CD4-positive, alpha-beta memory T cell (primary cell): Measurements from ENCODE around the gene LRIG1. TPM values are rescaled to one million over a fixed set of nuclear protein-coding genes. Genes with fewer than 3 reads are reported as not detected.

Experiments
- CTCF ChIA-PET: fragments of 350-600 bp; sonication (Branson Sonifier 250); formaldehyde crosslinking; loops from one replicate; lab custom pipeline; 2021; ENCODE audit warnings: inconsistent platforms; ENCODE audit not compliant: partially characterized antibody; lab: Charles Lee
- POLR2A ChIA-PET: fragments of 350-600 bp; sonication (Branson Sonifier 250); formaldehyde crosslinking; loops from one replicate; lab custom pipeline; 2021; ENCODE audit not compliant: partially characterized antibody; lab: Charles Lee
- DNase-seq, 5 donors: peaks; one replicate each; pipeline versions ENCODE4 v3.0.0 to v3.0.0-alpha.2; 2020 to 2022; ENCODE audit warnings: mixed read lengths in 1 of 5
- H3K27ac ChIP-seq: one replicate; pipeline ENCODE4 v1.7.0; 2013; ENCODE audit warnings: low read depth, low read length
- H3K27me3 ChIP-seq: 2 replicates; pipeline ENCODE4 v1.7.0; 2013; ENCODE audit warnings: mild to moderate bottlenecking, low read length, moderate library complexity; ENCODE audit not compliant: insufficient read depth
- H3K36me3 ChIP-seq: 2 replicates; pipeline ENCODE4 v1.7.0; 2013; ENCODE audit warnings: mild to moderate bottlenecking, low read length, moderate library complexity; ENCODE audit not compliant: insufficient read depth
- H3K4me1 ChIP-seq: 2 replicates; pipeline ENCODE4 v1.7.0; 2013; ENCODE audit warnings: mild to moderate bottlenecking, low read length, moderate library complexity; ENCODE audit not compliant: insufficient read depth
- H3K4me3 ChIP-seq, 2 donors: one replicate each; pipeline ENCODE4 v1.7.0; 2013; ENCODE audit warnings: low read length in 2 of 2, mild to moderate bottlenecking in 1 of 2
- H3K9me3 ChIP-seq, 2 donors: one replicate each; pipeline ENCODE4 v1.7.0; 2013; ENCODE audit warnings: low read length in 2 of 2, control low read depth in 1 of 2; ENCODE audit not compliant: control insufficient read depth in 1 of 2
- H3K27ac Mint-ChIP-seq, 7 donors: one replicate each; pipeline ENCODE4 v1.8.0; 2020 to 2021; ENCODE audit warnings: mixed read lengths in 7 of 7, mild to moderate bottlenecking in 6 of 7, inconsistent platforms in 3 of 7, moderate library complexity in 3 of 7
- H3K27me3 Mint-ChIP-seq, 2 donors: one replicate each; pipeline ENCODE4 v1.8.0; 2020 to 2021; ENCODE audit warnings: mixed read lengths in 2 of 2
- H3K36me3 Mint-ChIP-seq, 2 donors: one replicate each; pipeline ENCODE4 v1.8.0; 2020 to 2021; ENCODE audit warnings: mixed read lengths in 2 of 2, inconsistent platforms in 1 of 2, mild to moderate bottlenecking in 1 of 2
- H3K4me1 Mint-ChIP-seq, 4 donors: one replicate each; pipeline ENCODE4 v1.8.0; 2020 to 2021; ENCODE audit warnings: mixed read lengths in 4 of 4, mild to moderate bottlenecking in 1 of 4
- H3K4me3 Mint-ChIP-seq, 8 donors: one replicate each; pipeline ENCODE4 v1.8.0; 2020 to 2021; ENCODE audit warnings: mixed read lengths in 8 of 8, mild to moderate bottlenecking in 7 of 8, moderate library complexity in 6 of 8, inconsistent platforms in 3 of 8
- H3K9me3 Mint-ChIP-seq, 8 donors: one replicate each; pipeline ENCODE4 v1.8.0; 2020 to 2021; ENCODE audit warnings: mixed read lengths in 8 of 8, mild to moderate bottlenecking in 5 of 8, inconsistent platforms in 3 of 8, moderate library complexity in 1 of 8
- intact Hi-C: fragments of 100-400 bp; cut with micrococcal nuclease; formaldehyde crosslinking; loops from one replicate; pipeline ENCODE4 v1.15.1; 2023
- polyA plus RNA-seq, 2 donors: library from polyadenylated mRNA; unstranded; fragments of 300-500 nt; fragmentation: Illumina TruSeq; gene quantifications; one replicate each; pipeline ENCODE4 v1.2.3, GENCODE V29; 2021
- total RNA-seq, 2 experiments: library from RNA; stranded (reverse); gene quantifications; one replicate each; pipeline ENCODE4 v1.2.3, GENCODE V29; 2021

LRIG1 gene
- total and polyA plus RNA-seq, 4 experiments from 2014 or later, result 28.6 to 71.7 (median 62.4) TPM

DNA sequence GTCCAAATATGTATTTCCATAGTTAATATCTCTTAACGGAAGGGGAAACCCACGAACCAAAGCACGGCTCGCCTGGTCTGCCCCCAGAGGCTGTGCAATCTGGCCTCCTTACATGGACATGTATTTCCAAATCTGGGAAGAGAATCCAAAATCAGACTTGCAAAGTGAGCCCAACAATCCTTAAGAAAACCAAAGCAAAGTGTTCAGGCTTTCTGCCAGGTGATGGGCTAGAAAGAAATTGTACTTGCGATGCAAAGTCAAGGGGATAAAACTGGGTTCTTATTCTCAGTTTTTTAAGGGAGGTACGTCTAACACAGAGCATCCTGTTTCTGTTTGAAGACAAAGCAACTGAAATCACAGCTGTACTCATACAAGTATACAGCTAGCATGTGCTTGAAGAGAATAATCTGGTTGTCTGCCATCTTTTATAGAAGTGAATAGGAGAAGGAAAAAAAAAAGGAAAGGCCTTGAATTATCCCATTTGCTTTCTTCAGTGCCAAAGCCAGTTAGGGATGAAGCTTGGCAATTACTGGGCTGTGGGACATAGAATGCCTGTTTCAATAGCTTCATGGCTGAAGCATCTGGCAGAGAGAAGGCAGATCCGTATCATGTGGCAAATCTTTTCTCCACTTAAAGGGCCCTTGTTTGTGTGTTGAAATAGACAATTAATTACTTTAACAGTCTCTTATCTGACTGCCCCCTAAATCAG lies 48.4 kb downstream of the LRIG1 start:
- no peak overlapping the region for H3K4me3 Mint-ChIP-seq
- Histone ChIP-seq H3K4me3 (no peak overlapping the region), H3K4me1 (peaks cover 8% of the 10 kb centered on the region), H3K27ac (no peak overlapping the region), H3K9me3 (no peaks in the 10 kb centered on the region), H3K27me3 (no peaks in the 10 kb centered on the region), H3K36me3 (peaks cover 33% of the 10 kb centered on the region)
- ChIA-PET CTCF (interaction anchor here (0.8 kb wide), 1 partner anchor 17 kb away, joined by 3 read pairs; no protein-coding TSS in a partner anchor), POLR2A (no interaction called here)
- H3K36me3 Mint-ChIP-seq, result peaks cover 45 to 81% of the 10 kb centered on the region in 2 donors
- no peak for DNase-seq
- H3K4me1 Mint-ChIP-seq, result peaks cover 15 to 61% (median 38%) of the 10 kb centered on the region in 4 donors
- H3K27ac Mint-ChIP-seq, result peak overlapping the region in 1 of 7 donors; percentile 48
- intact Hi-C loops, result no loop called here
- H3K27me3 Mint-ChIP-seq, result no peaks in the 10 kb centered on the region
- no peaks in the 10 kb centered on the region for H3K9me3 Mint-ChIP-seq

DNA sequence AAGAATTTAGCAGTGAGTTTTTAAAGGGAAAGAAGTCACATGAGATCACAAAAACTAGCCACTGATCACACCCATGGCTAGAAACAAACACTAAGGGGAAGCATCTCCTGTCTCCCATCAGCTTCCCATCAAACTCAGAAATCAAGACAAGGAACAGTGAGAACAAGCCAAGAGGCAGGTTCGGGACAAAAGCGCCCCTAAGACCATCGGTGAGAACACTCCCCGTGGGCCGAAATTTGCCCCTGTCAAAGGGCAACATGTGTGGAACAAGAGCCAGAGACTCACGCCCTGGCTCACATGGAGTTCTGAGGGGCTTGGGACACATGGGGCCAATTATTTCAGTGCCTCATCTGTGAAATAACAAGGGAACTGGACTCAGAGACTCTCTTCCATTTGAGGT lies 49.1 kb downstream of the LRIG1 start:
- Mint-ChIP-seq H3K27me3 (no peaks in the 10 kb centered on the region), H3K36me3 (peaks cover 44 to 79% of the 10 kb centered on the region in 2 donors), H3K4me3 (no peak overlapping the region), H3K27ac (peak overlapping the region in 3 of 7 donors; percentile 9 to 71 (median 50)), H3K4me1 (peaks cover 11 to 56% (median 33%) of the 10 kb centered on the region in 4 donors), H3K9me3 (no peaks in the 10 kb centered on the region)
- no peaks in the 10 kb centered on the region for H3K9me3 ChIP-seq
- ChIA-PET CTCF (no interaction called here), POLR2A (no interaction called here)
- no peak overlapping the region for H3K4me3 ChIP-seq
- intact Hi-C loops, result no loop called here
- H3K27ac ChIP-seq, result no peak overlapping the region
- DNase-seq, result no peak
- no peaks in the 10 kb centered on the region for H3K27me3 ChIP-seq
- peaks cover 8% of the 10 kb centered on the region for H3K4me1 ChIP-seq
- H3K36me3 ChIP-seq, result peaks cover 33% of the 10 kb centered on the region

DNA sequence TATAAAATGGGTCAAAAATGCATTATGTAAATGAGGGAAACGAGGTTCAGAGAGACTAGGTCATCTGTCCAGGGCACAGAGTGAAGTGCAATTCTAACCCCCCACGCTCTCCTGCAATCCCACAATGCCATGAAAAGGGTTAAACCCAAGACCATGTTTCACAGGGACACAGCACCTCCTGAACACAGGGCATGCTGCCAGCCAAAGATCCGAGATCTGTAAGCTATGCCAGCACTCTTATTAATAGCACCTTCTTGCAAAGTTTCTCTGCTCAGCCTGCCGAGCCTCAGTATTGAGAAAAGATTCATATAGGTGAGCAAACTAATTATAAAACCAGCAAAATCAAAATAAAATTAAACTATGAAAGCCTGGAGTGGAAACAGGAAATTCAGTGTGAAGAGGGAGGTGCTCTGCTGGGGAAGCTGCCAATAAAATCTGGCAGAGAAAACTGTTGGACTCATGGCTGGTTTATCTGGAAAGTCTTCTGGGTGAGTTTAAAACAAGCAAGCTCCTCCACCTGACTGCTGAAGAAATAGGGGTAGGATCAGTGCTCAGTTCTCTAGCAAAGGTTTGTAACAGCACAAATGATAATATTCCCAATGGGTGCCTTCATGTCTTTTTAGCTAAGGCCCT lies 50.3 kb downstream of the LRIG1 start:
- H3K36me3 ChIP-seq, result peaks cover 29% of the 10 kb centered on the region

DNA sequence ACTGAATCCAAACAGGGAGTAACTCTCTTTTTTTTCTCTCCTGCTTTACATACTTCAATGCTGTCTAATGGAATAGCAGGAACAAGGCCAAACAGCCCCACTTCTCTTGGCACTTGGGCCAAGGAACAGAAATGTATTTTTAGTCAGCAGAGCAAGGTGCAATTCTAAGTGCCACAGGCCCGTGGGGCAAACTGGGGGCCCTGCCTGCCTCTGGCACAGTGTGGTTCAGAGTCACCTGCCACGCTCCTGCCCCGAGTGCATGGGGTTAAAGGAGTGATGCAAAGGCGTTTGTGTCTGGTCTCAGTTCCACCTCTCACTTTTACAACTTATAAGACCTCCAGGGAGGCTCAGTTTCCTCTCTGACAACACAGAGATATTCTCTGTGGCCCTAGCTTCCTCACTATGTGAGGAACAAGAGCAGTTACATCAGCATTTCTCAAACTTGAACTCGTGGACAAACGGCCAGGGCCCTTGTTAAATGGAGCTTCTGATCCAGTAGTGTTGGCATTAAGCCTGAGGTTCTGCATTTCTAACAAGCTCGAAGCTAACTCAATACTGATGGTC lies 51.3 kb downstream of the LRIG1 start:
- H3K36me3 ChIP-seq, result peaks cover 26% of the 10 kb centered on the region
- H3K4me3 ChIP-seq, result no peak overlapping the region
- H3K27me3 ChIP-seq, result no peaks in the 10 kb centered on the region
- H3K9me3 ChIP-seq, result no peaks in the 10 kb centered on the region
- DNase-seq, result no peak
- H3K27ac ChIP-seq, result no peak overlapping the region
- CTCF ChIA-PET, result interaction anchor here (1.5 to 1.9 kb wide), 2 partner anchors 19 to 40 kb away, joined by 3 to 5 read pairs; no protein-coding TSS in a partner anchor
- peaks cover 8% of the 10 kb centered on the region for H3K4me1 ChIP-seq
- H3K36me3 Mint-ChIP-seq, result peaks cover 35 to 69% of the 10 kb centered on the region in 2 donors
- no peak overlapping the region for H3K27ac Mint-ChIP-seq
- POLR2A ChIA-PET, result no interaction called here
- H3K9me3 Mint-ChIP-seq, result no peaks in the 10 kb centered on the region
- H3K27me3 Mint-ChIP-seq, result no peaks in the 10 kb centered on the region
- peaks cover 7 to 55% (median 28%) of the 10 kb centered on the region in 4 donors for H3K4me1 Mint-ChIP-seq
- intact Hi-C loops, result no loop called here
- H3K4me3 Mint-ChIP-seq, result no peak overlapping the region

More for the DNA sequence above, 50.3 kb downstream of the LRIG1 start:
- H3K27me3 ChIP-seq, result no peaks in the 10 kb centered on the region
- Mint-ChIP-seq H3K9me3 (no peaks in the 10 kb centered on the region), H3K27ac (peak overlapping the region in 2 of 7 donors; percentile 12 to 68), H3K27me3 (no peaks in the 10 kb centered on the region), H3K36me3 (peaks cover 36 to 75% of the 10 kb centered on the region in 2 donors), H3K4me1 (peaks cover 7 to 52% (median 28%) of the 10 kb centered on the region in 4 donors), H3K4me3 (no peak overlapping the region)
- ChIA-PET POLR2A (no interaction called here), CTCF (interaction anchor here (0.8 to 1.9 kb wide), 3 partner anchors 18 to 41 kb away, joined by 3 to 5 read pairs (median 3); no protein-coding TSS in a partner anchor)
- peaks cover 8% of the 10 kb centered on the region for H3K4me1 ChIP-seq
- intact Hi-C loops, result no loop called here
- H3K27ac ChIP-seq, result no peak overlapping the region
- no peaks in the 10 kb centered on the region for H3K9me3 ChIP-seq
- no peak for DNase-seq
- no peak overlapping the region for H3K4me3 ChIP-seq

DNA sequence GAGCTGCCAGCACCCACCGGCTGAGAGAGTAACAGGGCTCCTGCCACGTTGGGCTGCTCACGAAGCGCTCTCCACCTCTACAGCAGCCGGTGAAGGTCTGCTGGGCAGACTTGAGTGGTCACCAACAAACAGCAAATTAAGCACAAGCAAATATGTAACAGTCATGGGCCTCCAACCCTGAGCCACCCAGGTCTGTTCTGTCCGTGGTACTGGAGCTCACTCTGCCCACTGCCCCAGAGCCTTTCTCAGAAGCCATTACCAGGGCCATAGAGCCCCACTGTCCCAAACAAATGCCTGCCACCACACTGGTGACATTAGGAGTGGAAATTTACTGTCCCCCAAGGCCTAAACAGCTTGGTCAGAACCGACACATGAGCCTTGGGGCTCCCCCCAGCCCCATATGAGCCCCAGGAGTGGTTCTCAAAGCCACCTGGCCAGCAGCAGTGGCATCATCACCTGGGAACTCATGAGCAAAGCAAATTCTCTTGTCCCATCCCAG lies 56.6 kb downstream of the LRIG1 start:
- Mint-ChIP-seq H3K9me3 (no peaks in the 10 kb centered on the region), H3K36me3 (peaks cover 36 to 57% of the 10 kb centered on the region in 2 donors), H3K4me1 (peaks cover 12 to 45% (median 26%) of the 10 kb centered on the region in 4 donors), H3K27me3 (no peaks in the 10 kb centered on the region), H3K27ac (peak overlapping the region in 2 of 7 donors; percentile 32 to 63), H3K4me3 (no peak overlapping the region)
- H3K27ac ChIP-seq, result no peak overlapping the region
- H3K4me1 ChIP-seq, result peaks cover 13% of the 10 kb centered on the region
- H3K36me3 ChIP-seq, result peaks cover 9% of the 10 kb centered on the region
- DNase-seq, result no peak
- no peaks in the 10 kb centered on the region for H3K27me3 ChIP-seq
- H3K9me3 ChIP-seq, result no peaks in the 10 kb centered on the region
- H3K4me3 ChIP-seq, result no peak overlapping the region
- ChIA-PET POLR2A (no interaction called here), CTCF (no interaction called here)
- intact Hi-C loops, result no loop called here

DNA sequence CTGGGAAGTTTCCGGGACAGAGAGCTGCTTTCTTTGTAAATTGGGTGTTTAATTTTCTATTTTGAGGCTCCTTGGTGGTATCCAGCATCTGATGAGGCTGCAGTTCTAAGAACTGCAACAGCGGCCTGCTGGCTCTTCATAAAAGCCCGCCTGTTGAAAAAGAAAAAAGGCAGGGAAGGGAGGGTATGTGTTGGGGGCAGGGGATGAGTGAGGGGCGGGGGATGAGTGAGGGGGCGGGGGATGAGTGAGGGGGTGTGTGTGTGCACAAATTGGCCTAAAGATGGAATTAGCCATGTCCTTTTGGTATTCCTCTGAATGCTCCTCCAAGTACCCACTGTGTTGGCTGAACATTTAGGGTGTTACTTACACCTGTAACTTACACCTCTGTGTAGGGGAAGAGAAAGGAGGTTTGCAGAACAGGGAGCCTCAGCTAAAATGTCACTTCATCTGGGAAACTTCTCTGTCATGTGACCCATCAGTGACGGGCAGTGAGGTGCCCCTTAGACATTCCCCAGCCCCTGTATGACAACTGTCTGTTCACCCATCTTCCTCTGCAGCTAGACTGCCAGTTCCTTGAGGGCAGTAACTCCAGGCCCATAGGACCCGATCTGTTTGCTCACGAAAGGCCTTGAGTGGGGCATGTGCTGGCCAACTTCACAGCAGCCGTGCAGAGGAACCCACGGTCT lies 57.6 kb downstream of the LRIG1 start:
- no peaks in the 10 kb centered on the region for H3K27me3 Mint-ChIP-seq
- Histone ChIP-seq H3K36me3 (no peaks in the 10 kb centered on the region), H3K9me3 (no peaks in the 10 kb centered on the region), H3K4me1 (peaks cover 13% of the 10 kb centered on the region), H3K27ac (no peak overlapping the region), H3K27me3 (no peaks in the 10 kb centered on the region), H3K4me3 (no peak overlapping the region)
- no peak for DNase-seq
- no peaks in the 10 kb centered on the region for H3K9me3 Mint-ChIP-seq
- intact Hi-C loops, result no loop called here
- POLR2A ChIA-PET, result no interaction called here
- H3K4me3 Mint-ChIP-seq, result no peak overlapping the region
- H3K27ac Mint-ChIP-seq, result peak overlapping the region in 2 of 7 donors; percentile 25 to 43
- peaks cover 32 to 49% of the 10 kb centered on the region in 2 donors for H3K36me3 Mint-ChIP-seq
- CTCF ChIA-PET, result interaction anchor here (1.0 kb wide), 1 partner anchor 10 kb away, joined by 3 read pairs; no protein-coding TSS in a partner anchor
- H3K4me1 Mint-ChIP-seq, result peaks cover 14 to 52% (median 25%) of the 10 kb centered on the region in 4 donors
